ENCODE results near the gene KLHL6.

DNA sequence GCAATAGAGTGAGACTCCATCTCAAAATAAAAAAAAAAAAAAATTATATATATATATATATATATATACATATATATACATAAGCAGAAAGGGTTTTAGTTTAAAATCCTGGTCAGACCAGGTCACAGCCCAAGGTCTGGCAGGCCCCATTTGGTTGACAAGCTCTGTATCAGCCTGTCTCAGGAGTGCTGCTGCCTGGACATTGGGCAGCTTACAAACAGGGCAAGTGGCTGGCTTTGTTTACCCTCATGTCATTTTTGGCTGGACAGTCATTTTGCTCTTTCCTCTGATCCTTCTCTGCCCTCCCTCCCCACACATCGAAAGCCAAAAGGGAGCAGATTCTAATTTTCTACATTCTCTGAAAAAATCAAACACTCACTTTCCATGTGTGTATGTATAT, 26.7 kb upstream of the KLHL6 start:
- no peak for TF ChIP-seq POLR2AphosphoS5 (IDR thresholded peaks at IDR 0.05)
- no peak for TF ChIP-seq POLR2A (IDR thresholded peaks at IDR 0.05)

Measured in stomach (tissue), 4 donors.